ENCODE results near the gene GDPD1.
"Not testable (repeated sequence)": the region's sequence is repeated elsewhere in the genome, so short reads cannot be mapped to it uniquely, and the experiment has no call there.

The GDPD1 gene

GRCh38 chr17:59287891-59288290 is 67.6 kb downstream of the GDPD1 start:
- no peaks in the 10 kb centered on the region for H3K4me1 Mint-ChIP-seq
- H3K36me3 Mint-ChIP-seq, result no peaks in the 10 kb centered on the region
- H3K9me3 Mint-ChIP-seq, result no peaks in the 10 kb centered on the region
- no peak overlapping the region for H3K4me3 Mint-ChIP-seq
- no peak overlapping the region for H3K27ac Mint-ChIP-seq
- H3K27me3 Mint-ChIP-seq, result no peaks in the 10 kb centered on the region

GRCh38 chr17:59289981-59290301 is 69.6 kb downstream of the GDPD1 start:
- no peaks in the 10 kb centered on the region for H3K27me3 Mint-ChIP-seq
- no peaks in the 10 kb centered on the region for H3K36me3 Mint-ChIP-seq
- no peaks in the 10 kb centered on the region for H3K9me3 Mint-ChIP-seq
- H3K27ac Mint-ChIP-seq, result no peak overlapping the region
- no peaks in the 10 kb centered on the region for H3K4me1 Mint-ChIP-seq
- no peak overlapping the region for H3K4me3 Mint-ChIP-seq

GRCh38 chr17:59290302-59290998 is 70.1 kb downstream of the GDPD1 start:
- H3K27me3 Mint-ChIP-seq, H3K9me3 Mint-ChIP-seq, H3K27ac Mint-ChIP-seq, H3K36me3 Mint-ChIP-seq, H3K4me3 Mint-ChIP-seq, H3K4me1 Mint-ChIP-seq: not testable (repeated sequence)

GRCh38 chr17:59292174-59292523 is 71.8 kb downstream of the GDPD1 start:
- Mint-ChIP-seq H3K4me1 (no peaks in the 10 kb centered on the region), H3K36me3 (no peaks in the 10 kb centered on the region), H3K27me3 (no peaks in the 10 kb centered on the region), H3K9me3 (no peaks in the 10 kb centered on the region), H3K27ac (no peak overlapping the region), H3K4me3 (no peak overlapping the region)

GRCh38 chr17:59296190-59296589 is 75.9 kb downstream of the GDPD1 start:
- H3K27me3 Mint-ChIP-seq, result no peaks in the 10 kb centered on the region
- H3K27ac Mint-ChIP-seq, result no peak overlapping the region
- no peaks in the 10 kb centered on the region for H3K4me1 Mint-ChIP-seq
- H3K4me3 Mint-ChIP-seq, result no peak overlapping the region
- no peaks in the 10 kb centered on the region for H3K9me3 Mint-ChIP-seq
- H3K36me3 Mint-ChIP-seq, result no peaks in the 10 kb centered on the region

- Mint-ChIP-seq H3K9me3 (no peaks in the 10 kb centered on the region), H3K36me3 (no peaks in the 10 kb centered on the region), H3K27me3 (no peaks in the 10 kb centered on the region), H3K27ac (no peak overlapping the region), H3K4me3 (no peak overlapping the region), H3K4me1 (no peaks in the 10 kb centered on the region)
Measured at GRCh38 chr17:59298521-59298920, 78.2 kb downstream of the GDPD1 start.

- no peaks in the 10 kb centered on the region for H3K9me3 Mint-ChIP-seq
- H3K36me3 Mint-ChIP-seq, result no peaks in the 10 kb centered on the region
- no peak overlapping the region for H3K4me3 Mint-ChIP-seq
- no peaks in the 10 kb centered on the region for H3K4me1 Mint-ChIP-seq
- H3K27ac Mint-ChIP-seq, result no peak overlapping the region
- H3K27me3 Mint-ChIP-seq, result no peaks in the 10 kb centered on the region
Measured at GRCh38 chr17:59299400-59300092, 79.2 kb downstream of the GDPD1 start.

- Mint-ChIP-seq H3K27me3 (no peaks in the 10 kb centered on the region), H3K36me3 (no peaks in the 10 kb centered on the region), H3K4me3 (no peak overlapping the region), H3K9me3 (no peaks in the 10 kb centered on the region), H3K27ac (no peak overlapping the region), H3K4me1 (no peaks in the 10 kb centered on the region)
Measured at GRCh38 chr17:59300941-59301340, 80.6 kb downstream of the GDPD1 start.

- H3K27me3 Mint-ChIP-seq, result no peaks in the 10 kb centered on the region
- H3K36me3 Mint-ChIP-seq, result no peaks in the 10 kb centered on the region
- no peak overlapping the region for H3K4me3 Mint-ChIP-seq
- no peaks in the 10 kb centered on the region for H3K4me1 Mint-ChIP-seq
- no peaks in the 10 kb centered on the region for H3K9me3 Mint-ChIP-seq
- no peak overlapping the region for H3K27ac Mint-ChIP-seq
Measured at GRCh38 chr17:59304811-59305210, 84.5 kb downstream of the GDPD1 start.

GRCh38 chr17:59310263-59310920 is 90.1 kb downstream of the GDPD1 start:
- no peaks in the 10 kb centered on the region for H3K36me3 Mint-ChIP-seq
- H3K9me3 Mint-ChIP-seq, result no peaks in the 10 kb centered on the region
- no peak overlapping the region for H3K4me3 Mint-ChIP-seq
- no peak overlapping the region for H3K27ac Mint-ChIP-seq
- peaks cover 4% of the 10 kb centered on the region for H3K4me1 Mint-ChIP-seq
- H3K27me3 Mint-ChIP-seq, result no peaks in the 10 kb centered on the region

- no peaks in the 10 kb centered on the region for H3K36me3 Mint-ChIP-seq
- no peaks in the 10 kb centered on the region for H3K27me3 Mint-ChIP-seq
- H3K4me3 Mint-ChIP-seq, result no peak overlapping the region
- H3K4me1 Mint-ChIP-seq, result peaks cover 4% of the 10 kb centered on the region
- no peaks in the 10 kb centered on the region for H3K9me3 Mint-ChIP-seq
- H3K27ac Mint-ChIP-seq, result no peak overlapping the region
Measured at GRCh38 chr17:59311051-59311468, 90.7 kb downstream of the GDPD1 start.

GRCh38 chr17:59311521-59311920 is 91.2 kb downstream of the GDPD1 start:
- H3K27ac Mint-ChIP-seq, H3K36me3 Mint-ChIP-seq, H3K4me1 Mint-ChIP-seq, H3K4me3 Mint-ChIP-seq, H3K9me3 Mint-ChIP-seq, H3K27me3 Mint-ChIP-seq: not testable (repeated sequence)

- Mint-ChIP-seq H3K9me3 (no peaks in the 10 kb centered on the region), H3K27ac (peak overlapping the region; percentile 8), H3K4me1 (peaks cover 2% of the 10 kb centered on the region), H3K36me3 (no peaks in the 10 kb centered on the region), H3K4me3 (no peak overlapping the region), H3K27me3 (no peaks in the 10 kb centered on the region)
Measured at GRCh38 chr17:59315866-59316265, 95.6 kb downstream of the GDPD1 start.

All from activated naive CD4-positive, alpha-beta T cell treated with anti-CD3 and anti-CD28 coated beads, Interleukin-2, amount 50 U/mL, for 24 hours (primary cell).